ENCODE measurements around the gene OGDH.

The OGDH gene

DNA sequence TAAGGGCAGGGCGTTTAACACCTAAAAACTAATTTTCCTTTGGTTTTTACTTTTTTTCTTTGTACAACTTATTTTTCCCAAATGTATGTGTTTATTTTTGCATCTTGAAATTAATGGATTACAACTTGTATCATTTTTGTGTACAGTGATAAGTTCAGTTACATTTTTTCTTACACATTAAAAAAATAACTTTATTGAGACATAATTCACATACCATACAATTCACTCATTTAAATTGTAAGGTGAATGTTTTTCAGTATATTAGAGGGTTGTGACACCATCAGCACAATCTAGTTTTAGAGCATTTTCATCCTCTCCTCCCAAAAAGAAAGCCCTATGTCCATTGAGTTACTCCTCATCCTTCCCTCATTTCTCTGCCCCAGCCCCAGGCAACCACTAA is 11.6 kb downstream of the OGDH start:
- DNase-seq (ENCODE audit: low read depth in 2 of 2, low spot score in 1 of 2), result no peak

DNA sequence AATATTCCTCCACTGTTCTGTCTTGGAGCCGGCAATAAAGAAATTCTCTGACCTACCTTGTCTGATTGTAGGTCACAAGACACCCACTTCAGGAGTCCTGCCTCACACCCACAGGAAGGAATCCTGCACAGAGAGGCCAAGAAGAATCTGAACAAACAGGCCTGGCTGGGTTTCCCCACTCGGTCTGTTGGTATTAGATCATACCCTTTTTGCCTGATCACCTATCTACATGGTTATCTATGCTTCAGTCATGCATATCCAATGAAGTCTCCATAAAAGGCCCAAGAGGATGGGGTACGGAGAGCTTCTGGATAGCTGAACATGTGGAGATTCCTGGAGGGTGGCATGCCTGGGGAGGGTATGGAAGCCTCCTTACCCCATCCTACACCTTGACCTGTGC is 12.3 kb downstream of the OGDH start:
- DNase-seq (ENCODE audit: low read depth in 2 of 2, low spot score in 1 of 2), result no peak

- DNase-seq (ENCODE audit: low read depth in 2 of 2, low spot score in 1 of 2), result no peak
These were observed 14.8 kb downstream of the OGDH start for GRCh38 chr7:44621034-44621749.

- DNase-seq (ENCODE audit: low read depth in 2 of 2, low spot score in 1 of 2), result no peak
These were observed 15.3 kb downstream of the OGDH start for GRCh38 chr7:44621750-44622103.

DNA sequence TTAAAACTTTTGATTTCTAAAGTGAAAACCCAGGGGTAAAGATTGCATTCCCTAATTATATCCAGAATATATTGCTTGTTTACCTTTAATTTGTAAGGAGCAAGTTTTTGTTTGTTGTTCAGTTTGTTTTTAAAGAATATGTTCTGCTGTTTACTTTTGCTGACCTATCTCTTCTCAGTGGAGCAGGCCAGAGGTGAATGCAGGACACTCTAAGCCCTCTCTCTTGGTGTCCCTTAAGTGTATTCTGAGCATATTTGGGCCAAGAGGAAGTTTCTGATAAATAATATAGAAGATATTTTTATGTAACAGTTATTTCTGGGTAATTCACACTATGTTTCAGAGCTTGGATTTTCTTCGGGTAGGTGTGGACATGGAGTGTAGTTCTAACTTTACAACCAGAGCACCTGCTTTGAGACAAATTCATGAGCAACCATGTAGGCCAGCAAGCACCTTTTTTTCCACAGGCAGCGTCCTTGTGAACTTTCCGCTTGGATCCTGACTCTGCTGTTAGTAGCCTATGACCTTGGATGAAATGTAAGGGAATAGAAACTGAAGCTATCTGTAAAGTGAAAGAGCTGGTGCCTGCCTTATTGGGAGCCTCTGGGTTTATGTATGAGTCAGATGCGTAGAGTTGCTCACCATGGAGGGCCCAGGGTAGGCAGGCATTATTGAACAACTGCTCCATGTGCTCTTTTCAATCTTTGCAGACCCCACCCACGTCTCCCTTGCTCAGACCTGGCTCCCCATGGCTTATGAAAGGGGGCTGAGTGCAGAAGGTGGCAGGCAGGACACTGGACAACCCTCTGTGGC is 16.1 kb downstream of the OGDH start:
- DNase-seq (ENCODE audit: low read depth in 2 of 2, low spot score in 1 of 2), result no peak

GRCh38 chr7:44624318-44624717 is 17.9 kb downstream of the OGDH start:
- no peak for DNase-seq (ENCODE audit: low read depth in 2 of 2, low spot score in 1 of 2)

DNA sequence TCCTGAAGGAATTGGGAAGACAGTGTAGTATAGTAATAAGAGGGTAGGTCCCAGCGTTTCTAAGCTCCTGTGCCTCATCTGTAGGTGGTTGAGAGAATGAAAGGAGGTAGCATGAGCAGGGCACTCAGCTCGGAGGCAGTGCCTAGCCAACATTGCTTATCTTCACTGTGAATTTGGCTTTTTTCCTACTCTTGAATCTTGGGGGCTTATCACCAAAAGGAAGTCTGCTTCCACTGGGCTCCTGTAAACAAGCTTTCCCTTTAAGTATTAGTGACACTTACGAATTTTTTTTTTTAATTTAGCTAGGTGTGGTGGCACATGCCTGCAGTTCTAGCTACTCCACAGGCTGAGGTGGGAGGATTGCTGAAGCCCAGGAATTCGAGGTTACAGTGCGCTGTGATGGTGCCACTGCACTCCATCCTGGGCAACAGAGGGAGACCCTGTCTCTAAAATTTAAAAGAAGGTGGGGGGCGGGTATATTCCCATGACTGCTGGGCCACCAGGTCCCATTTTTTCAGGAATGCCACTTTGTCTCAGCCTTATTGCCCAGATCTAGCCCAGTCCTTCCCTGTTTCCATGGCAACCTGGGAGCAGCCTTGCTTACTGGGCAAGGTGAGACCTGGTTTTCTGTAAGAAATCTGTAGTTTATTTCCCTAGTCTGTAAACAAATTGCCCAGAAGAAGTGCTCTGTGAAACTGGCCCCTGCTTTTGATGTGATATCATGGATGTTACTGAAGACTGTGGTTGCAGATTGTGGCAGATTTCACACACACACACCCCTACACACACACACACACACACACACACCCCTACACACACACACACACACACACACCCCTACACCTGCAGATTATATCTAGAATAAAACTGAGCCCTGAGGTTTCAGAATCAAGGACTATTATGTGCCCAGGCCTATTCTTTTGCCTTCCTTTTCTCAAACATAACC is 19.4 kb downstream of the OGDH start:
- DNase-seq (ENCODE audit: low read depth in 2 of 2, low spot score in 1 of 2), result no peak

DNA sequence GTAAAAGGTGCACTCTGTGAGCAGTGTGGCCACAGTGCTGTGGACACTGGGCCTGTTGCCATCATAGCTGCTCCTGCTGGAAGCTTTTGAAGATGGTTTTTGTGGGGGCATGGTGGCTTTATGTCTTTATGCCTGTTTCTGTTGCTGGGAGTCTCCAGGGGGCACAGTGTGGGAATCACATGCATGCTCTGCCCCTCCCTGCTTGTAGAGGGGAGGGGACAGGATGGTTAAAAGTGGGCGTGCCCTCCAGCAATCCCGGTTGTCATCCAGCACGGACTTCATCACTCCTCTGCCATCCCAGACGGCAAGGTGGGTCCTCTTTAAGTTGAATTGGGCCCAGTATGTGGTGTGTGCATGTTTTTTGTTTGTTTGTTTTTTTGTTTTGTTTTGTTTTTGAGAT is 20.2 kb downstream of the OGDH start:
- no peak for DNase-seq (ENCODE audit: low read depth in 2 of 2, low spot score in 1 of 2)

- DNase-seq (ENCODE audit: low read depth in 2 of 2, low spot score in 1 of 2), result no peak
These were observed 23.5 kb downstream of the OGDH start for GRCh38 chr7:44629829-44630522.

- no peak for DNase-seq (ENCODE audit: low read depth in 2 of 2, low spot score in 1 of 2)
These were observed 24.5 kb downstream of the OGDH start for GRCh38 chr7:44630792-44631457.

GRCh38 chr7:44631458-44632115 is 25.2 kb downstream of the OGDH start:
- no peak for DNase-seq (ENCODE audit: low read depth in 2 of 2, low spot score in 1 of 2)

DNA sequence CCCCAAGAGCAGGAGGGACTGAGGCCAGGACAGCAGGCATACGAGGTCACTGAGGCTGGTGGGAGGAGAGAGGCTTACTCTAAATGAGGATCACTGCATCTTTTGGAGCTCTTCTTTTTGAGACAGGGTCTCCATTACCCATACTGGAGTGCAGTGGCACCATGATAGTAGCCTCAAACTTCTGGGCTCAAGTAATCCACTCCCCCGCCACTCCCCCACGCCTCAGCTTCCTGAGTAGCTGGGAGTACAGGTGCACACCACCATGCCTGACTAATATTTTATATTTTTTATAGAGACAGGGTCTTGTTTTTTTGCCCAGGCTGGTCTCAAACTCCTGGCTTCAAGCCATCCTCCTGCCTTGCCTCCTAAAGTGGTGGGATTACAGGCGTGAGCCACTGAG is 25.8 kb downstream of the OGDH start:
- no peak for DNase-seq (ENCODE audit: low read depth in 2 of 2, low spot score in 1 of 2)

- DNase-seq (ENCODE audit: low read depth in 2 of 2, low spot score in 1 of 2), result no peak
These were observed 27.1 kb downstream of the OGDH start for GRCh38 chr7:44633254-44634186.

GRCh38 chr7:44634187-44634838 is 27.9 kb downstream of the OGDH start:
- no peak for DNase-seq (ENCODE audit: low read depth in 2 of 2, low spot score in 1 of 2)

GRCh38 chr7:44634839-44635591 is 28.6 kb downstream of the OGDH start:
- DNase-seq (ENCODE audit: low read depth in 2 of 2, low spot score in 1 of 2), result no peak

GRCh38 chr7:44636041-44636584 is 29.7 kb downstream of the OGDH start:
- no peak for DNase-seq (ENCODE audit: low read depth in 2 of 2, low spot score in 1 of 2)

- DNase-seq (ENCODE audit: low read depth in 2 of 2, low spot score in 1 of 2), result no peak
These were observed 30.5 kb downstream of the OGDH start for GRCh38 chr7:44636926-44637325.

All from stimulated activated CD8-positive, alpha-beta memory T cell treated with anti-CD3 and anti-CD28 coated beads, Interleukin-4, amount 100 ng/mL, for 1 hour (primary cell).